ENCODE data around the gene ZNF768. TPM values are rescaled to one million over a fixed set of nuclear protein-coding genes. Genes with fewer than 3 reads are reported as not detected.

The ZNF768 gene
- total RNA-seq (2014; rRNA removed; shearing (Covaris generic)), result 17.5 and 19.1 TPM in 2 replicates

DNA sequence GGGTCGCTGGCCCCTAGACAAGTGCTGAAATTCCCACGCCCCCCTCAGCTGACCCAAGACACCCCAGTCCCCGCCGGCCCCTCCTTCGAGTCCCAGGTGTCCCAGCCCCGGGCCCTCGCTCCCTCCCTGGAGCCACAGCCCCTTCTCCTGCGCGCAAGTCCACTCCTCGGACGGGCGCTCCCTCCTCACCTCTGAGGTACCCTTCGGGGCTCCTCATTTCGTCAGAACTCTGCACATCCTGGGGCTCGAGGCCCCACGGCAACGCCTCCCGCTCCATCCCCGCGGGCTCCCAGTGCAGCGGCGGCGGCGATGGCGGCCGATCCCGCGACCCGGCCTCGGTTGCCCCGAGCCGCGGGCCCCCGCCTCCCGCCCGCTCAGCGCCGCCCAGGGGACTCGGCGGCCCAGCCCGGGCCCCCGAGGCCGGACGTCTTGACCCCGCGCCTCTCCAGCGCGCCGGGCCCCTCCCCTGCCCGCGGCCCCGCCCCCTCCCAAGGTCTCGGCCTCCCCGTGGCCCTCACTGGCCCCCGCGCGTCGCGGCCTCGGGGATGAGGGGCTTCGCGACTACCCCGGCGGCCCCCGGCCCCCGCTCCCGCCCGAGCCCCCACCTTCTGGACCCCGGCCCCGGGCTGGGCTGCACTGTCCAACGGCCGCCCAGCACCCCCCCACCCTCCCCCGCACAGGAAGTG is at the start of gene ZNF768:
TSS of gene ZNF768 (minus strand) at position 430 of the 686 bp plus-strand sequence. CDS start at position 277, 153 bp downstream.
- peak; percentile 48 for DNase-seq (ENCODE audit: low read depth)

DNA sequence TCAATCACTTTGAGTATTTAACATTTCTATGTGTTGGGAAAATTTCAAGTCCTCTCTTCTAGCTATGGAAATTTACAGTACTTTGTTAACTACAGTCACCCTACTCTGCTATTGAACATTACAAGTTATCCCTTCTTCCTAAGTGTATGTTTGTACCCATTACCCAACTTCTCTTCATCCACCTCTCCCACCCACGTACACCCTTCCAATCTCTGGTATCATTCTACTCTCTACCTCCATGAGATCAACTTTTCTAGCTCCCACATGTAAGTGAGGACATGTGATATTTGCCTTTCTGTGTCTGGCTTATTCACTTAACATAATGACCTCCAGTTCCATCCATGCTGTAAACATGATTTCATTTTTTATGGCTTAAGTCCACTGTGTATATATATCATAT is 48.3 kb upstream of the ZNF768 start:
- DNase-seq (ENCODE audit: low read depth), result no peak

DNA sequence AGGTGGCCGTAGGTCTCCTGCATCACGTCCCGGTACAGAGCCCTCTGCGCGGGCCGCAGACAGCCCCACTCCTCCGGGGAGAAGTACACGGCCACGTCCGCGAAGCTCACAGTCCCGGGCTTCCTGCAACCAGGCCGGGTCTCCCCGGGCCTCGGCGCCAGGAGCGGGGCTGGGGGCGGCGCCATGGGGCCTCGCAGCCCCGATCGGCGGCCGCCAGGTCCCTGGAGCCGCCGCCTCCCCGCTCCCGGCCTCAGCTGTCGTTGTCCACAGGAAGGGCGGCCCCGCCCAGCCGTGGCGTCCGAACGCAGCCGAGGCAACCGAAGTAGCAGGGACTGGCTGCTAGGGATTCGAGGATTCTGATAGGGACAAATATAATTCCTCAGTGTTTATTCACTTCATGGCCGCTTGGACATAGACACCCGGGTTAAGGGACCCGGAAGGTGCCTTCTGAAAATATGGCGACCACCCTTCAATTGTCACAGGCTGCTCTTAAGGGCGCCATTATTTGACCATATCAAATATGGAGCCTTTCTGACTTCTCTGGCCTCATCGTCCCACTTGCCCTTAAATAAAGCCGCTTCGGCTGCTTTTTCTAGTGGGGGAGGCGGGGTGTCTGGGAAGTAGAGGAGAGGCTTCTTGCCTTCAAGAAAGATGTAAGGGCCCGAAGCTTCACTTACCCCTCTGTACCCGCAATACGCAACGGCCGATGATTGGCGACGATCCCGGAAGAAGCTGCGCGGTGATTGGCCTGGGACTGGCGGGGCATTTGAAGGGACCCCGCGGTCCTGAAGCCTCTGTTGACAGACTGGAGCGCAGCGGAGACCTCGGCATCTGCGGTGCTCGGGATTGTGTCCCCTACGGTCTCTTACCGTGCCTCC is 45.3 kb upstream of the ZNF768 start, which contains the start of gene ZNF688:
TSS of gene ZNF688 (minus strand) at position 270 of the 878 bp plus-strand sequence. CDS start at position 185, 85 bp downstream.
- peak; percentile 95 for DNase-seq (ENCODE audit: low read depth)

DNA sequence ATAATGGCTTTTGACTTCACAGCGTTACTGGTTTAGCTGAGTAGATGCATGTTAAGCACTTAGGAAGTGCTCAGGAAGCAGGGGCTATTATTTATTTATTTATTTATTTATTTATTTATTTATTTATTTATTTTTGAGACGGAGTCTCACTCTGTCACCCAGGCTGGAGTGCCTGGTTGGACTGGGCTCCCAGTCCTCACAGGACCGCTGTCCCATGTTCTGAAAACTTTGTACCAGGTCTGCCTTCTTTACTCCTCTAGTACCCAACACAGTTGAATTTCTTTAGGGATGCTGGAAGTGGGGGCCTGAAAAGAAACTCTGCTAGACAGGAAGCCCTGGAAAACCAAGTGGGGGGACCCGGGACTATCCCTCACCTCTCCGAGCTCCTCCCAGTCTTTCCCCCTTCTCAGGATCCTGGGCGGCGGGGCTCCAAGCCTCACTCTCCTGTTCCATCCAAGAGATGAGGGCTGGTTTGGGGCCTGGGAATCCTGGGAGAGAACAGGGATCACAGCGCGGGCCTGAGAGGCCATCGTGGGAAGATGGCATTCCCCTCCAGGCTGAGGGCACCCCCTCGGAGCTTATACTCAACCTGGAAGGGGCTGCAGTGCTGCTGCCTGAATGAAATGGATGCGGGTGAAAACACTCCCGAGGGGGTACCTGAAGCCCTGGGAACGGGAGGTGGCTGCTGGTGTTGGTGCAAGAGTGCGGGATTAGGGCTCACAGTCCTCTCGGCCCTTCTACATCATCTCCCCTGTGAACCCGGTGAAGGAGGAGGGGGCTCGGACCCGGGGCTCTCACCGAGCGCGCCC is 44.5 kb upstream of the ZNF768 start:
- DNase-seq (ENCODE audit: low read depth), result peak; percentile 23

DNA sequence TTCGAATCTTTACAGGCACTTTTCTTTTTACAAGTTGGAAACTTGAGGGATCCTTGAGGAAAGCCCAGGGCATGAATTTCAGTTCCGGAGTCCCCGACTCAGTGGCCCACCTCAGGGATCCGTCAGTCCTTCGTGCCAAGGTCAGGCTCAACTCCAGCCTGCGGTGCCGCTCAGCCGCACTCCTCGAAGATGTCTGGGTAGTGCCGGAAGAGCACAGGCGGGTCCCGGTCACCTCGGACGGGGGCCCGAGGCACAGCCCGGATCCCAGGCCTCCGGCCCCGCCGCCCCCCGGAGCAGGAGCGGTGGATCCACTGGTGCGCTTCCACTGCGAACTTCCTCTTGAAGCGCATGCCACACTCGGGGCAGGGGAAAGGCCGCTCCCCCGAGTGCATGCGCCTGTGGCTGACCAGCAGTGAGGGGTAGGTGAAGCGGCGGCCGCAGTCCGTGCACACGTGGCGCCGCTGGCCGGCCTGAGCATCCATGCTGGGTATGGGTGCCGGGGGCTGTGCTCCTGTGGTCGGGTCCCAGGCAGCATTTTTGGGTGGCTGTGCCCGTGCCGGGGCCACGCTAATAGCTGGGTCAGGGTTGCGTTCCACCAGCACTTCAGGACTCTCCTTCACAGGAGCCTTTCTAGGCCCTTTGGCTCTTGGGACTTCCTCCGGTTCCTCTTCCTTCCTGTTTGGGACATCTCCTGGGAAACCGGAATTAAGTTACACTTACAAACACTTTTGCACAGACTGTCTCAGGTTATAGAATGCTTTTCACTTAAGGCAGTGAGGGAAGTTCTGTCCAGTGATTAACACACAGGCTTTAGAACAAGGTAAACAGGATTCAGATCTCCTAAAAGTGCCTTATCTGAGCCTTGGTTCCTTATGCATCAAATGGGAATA is 43.6 kb upstream of the ZNF768 start:
- peak; percentile 10 for DNase-seq (ENCODE audit: low read depth)

DNA sequence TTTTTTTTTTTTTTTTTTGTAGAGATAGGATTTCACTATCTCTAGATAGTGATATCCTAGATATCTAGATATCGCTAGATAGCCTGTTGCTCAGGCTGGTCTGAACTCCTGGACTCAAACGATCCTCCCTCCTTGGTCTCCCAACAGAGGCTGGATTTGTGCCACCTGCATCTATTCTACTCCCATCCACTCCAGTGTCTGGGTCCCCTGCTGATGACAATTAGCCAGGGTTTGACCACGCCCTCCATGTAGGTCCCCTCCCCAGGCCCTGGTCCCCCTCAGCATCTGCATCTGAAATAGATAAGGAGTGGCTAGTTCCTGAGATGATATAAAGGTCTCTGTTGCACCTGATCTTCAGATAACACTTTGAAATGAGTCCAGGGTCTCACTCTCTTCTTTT is 42.9 kb upstream of the ZNF768 start:
- DNase-seq (ENCODE audit: low read depth), result no peak

DNA sequence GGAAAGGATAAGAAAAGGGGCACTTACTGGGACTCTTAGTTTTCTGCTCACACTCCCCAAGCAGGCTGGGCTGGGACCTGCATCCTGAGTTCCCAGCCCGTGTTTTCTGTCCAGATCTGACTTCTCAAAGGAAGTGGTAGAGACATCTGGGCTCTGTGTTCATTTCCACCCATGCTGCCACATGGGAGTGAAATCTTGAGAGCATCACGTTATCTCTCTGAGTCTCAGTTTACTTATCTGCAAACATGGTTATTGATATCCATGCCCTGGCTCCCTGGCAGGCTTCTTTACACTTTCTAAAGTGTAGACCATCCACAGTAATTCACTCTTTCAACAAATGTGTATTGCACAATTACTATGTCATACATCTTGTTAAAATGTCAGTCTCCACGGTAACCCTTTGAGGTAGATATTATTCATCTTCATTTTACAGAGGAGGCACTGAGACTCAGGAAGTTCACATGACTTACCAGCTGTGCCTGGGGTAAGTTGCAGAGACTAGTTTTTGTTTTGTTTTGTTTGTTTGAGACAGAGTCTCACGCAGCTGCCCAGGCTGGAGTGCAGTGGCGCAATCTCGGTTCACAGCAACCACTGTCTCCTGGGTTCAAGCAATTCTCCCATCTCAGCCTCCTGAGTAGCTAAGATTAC is 41.7 kb upstream of the ZNF768 start:
- peak; percentile 76 for DNase-seq (ENCODE audit: low read depth)

DNA sequence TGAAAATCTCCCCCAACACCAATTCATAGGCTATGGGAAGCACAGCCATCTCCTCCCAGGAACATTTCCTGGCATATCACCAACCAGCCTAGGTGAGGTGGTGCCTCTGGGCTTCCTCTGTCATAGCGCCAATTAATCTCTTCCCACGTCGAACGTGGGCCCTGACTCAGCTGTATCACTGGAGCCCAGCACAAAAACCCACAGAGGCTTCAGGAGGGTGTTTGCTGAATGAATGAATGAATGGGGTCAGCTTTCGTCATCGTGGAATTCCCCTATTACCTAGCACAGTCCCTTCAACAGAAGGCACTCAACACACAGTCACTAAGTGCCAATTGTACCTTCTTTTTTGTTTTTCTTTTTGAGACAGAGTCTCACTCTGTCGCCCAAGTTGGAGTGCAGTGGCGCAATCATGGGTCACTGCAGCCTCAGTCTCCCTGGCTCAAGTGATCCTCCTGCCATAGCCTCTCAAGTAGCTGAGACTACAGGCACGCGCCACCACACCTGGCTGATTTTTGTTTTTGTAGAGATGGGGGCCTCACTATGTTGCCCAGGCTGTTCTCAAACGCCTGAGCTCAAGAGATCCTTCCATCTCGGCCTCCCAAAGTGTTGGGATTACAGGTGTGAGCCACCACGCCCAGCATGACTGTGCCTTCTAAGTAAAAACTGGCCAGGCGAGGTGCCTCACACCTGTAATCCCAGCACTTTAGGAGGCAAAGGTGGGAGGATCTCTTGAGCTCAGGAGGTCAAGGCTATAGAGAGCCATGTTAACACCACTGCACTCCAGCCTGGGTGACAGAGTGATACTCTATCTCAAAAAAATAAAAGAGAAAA is 41.0 kb upstream of the ZNF768 start:
- peak; percentile 49 for DNase-seq (ENCODE audit: low read depth)

DNA sequence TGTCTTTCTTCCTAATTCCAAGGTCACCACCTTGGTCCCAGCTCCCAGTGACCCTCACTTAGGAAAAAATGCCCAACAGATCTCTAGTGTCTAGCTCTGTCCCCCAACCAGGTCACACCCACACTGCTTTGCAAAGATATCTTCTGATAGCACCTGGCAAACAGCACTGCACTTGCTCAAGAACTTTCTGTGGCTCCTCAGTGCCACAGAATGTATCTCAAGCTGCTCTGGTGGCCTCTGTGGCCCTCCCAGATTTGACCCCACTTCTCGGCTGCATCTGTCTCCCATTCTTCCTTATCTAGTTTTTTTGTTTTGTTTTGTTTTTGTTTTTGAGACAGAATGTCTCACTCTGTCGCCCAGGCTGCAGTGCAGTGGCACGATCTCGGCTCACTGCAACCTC is 40.2 kb upstream of the ZNF768 start:
- DNase-seq (ENCODE audit: low read depth), result no peak

DNA sequence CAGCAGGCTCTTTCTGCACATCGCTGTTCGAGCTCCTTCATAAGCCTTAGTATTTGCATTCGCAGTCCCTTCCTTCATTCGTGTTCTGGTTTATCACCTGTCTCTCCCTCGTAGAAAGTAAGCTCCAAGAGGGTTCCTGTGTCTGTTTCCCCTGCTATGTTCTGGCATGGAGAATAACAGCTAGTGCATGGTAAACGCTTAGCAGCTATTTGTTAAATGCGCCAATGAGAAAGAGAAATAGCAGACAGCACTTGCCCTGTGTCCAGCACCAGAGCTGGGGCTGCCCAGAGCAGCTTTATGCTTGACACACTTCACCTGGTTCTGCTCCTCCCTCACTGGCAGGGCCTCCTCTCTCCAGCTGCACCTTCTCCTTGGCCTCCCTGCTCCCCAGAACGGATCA is 39.6 kb upstream of the ZNF768 start:
- no peak for DNase-seq (ENCODE audit: low read depth)

DNA sequence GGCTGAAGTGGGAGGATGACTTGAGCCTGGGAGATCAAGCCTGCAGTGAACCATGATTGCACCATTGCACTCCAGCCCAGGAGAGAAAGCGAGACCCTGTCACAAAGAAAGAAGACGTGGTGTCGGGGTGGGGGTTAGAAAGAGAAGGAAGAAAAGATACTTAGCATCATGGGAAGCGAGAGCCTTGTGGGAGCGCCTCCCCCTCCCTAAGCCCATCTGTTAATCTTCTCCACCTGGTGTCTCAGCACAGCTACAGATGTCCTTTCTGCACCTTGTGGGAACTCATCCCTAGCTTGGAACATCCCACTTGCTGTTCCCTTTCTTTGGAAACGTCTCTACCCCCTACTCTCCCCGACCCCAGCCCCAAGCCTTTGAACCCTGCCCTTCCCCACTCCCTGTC is 39.2 kb upstream of the ZNF768 start:
- DNase-seq (ENCODE audit: low read depth), result no peak

DNA sequence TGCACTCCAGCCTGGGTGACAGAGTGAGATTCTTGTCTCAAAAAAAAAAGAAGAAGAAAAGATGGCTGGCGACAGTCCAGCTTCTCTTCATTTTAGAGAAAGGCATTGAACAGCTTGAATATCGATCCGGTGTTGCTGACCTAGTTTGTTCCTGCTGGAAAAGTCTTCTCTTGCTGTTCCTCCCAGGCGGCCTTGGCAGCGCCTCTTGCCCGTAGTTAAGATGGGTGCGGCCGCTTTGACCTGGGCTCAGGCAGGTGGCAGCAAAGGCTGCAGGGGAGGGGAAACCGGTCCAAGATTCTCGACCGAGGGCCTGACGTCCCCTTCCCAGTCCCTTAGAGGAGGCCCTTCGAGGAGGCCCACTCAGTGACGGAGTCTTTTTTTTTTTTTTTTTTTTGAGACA is 35.7 kb upstream of the ZNF768 start:
- DNase-seq (ENCODE audit: low read depth), result no peak

DNA sequence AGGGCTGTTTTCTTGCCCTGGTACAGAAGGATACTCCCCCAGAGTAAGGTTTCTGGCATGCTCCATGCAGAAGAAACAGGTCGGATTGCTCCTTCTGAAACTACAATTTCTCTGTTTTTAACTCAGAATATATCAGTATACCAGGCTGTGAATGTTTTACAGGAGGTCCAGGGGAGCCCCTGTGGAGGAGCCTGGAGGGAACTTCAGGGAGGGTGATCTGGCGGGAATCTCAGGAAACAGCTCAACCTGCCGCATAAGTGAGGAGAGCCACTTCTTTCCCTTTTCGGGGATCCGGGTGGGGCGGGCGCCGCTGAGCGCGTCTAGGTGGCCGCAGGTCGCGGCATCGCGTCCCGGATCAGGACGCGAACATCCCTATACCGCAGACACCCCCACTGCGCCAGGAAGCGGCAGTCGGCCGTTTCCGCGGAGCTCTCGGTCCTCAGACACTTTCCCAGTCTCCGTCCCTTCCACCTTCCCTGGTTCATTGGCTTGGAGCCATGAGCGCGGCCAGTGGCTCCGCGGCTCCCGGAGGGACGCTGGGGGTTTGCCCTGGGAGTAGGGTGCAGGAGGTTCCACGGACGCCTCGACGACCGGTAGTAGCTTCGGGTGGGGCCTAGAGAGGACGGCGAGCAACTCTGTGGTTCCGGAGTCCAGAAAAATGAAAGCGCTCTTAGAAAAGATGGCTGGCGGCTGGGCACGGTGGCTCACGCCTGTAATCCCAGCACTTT is 34.9 kb upstream of the ZNF768 start:
- DNase-seq (ENCODE audit: low read depth), result no peak

DNA sequence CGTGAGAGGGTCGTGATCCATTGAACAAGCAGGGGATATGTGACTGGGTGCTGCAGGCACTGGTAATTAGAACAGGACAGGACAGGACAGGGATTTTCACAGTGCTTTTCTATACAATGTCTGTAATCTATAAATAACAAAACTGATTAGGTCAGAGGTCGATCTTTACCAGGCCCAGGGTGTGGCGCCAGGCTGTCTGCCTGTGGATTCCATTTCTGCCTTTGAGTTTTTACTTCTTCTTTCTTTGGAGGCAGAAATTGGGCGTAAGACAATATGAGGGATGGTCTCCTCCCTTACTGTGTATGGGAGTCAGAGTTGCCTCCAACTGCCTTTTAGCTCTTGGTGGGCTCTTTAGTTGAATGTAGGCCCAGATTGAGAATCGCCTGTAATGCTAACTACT is 33.3 kb upstream of the ZNF768 start:
- no peak for DNase-seq (ENCODE audit: low read depth)

DNA sequence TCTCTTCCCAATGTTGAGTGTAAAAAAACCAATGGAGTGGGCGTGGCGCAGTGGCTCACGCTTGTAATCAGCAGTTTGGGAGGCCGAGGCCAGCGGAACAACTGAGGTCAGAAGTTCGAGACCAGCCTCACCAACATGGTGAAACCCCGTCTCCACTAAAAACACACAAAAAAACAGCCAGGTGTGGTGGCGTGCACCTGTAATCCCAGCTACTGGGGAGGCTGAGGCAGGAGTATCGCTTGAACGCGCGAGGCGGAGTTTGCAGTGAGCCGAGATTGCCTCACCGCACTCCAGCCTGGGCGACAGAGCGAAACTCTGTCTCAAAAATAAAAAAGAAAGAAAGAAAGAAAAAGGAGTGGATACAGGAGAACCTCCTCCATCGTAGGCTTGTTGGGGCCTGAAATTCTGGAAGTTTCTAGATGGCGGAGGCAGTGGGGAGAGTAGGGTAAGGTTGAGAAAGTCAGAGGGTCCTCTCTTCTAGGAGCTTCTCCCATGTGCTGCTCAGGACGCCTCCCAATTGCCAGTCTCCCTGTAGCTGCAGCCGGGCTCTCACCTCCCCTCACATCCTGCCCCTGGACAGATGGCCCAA is 32.5 kb upstream of the ZNF768 start:
- no peak for DNase-seq (ENCODE audit: low read depth)

DNA sequence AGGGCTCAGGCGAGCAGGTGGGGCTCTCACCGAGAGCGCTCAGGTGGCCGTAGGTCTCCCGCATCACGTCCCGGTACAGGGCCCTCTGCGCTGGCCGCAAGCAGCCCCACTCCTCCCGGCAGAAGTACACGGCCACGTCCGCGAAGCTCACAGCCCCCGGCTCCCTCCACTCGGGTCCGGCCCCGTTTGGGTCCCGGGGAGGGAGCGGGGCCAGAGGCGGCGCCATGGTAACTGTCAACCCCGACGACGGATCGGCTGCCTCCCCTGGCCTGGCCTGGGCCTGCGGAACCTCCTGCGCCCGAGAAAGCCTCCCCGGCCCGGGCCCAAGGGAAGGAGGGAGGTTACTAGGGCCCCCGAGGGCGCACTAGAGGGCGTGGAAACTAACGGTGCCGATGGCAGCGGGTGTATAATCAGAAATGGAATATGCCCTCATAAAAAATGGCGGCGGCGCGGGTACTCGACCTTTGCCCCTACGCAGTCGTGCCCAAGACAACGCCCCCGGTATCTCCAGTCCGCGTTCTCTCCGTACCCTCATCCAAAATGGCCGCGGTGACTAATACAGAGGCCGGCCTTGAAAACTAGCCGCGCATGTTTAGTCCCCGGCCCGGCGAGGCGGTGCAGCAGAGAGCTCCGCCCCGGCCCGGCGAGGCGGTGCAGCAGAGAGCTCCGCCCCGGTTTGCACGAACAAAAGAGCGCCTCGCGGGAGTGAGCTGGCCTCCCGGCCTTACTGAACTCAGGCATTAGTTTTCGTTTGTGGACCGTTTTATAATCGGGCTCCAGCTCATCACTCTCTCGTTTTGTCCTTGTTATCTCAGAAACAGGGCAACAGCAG is 31.8 kb upstream of the ZNF768 start, which contains the start of gene ZNF764:
TSS of gene ZNF764 (minus strand) at position 418 of the 832 bp plus-strand sequence. CDS start at position 226, 192 bp downstream.
- peak; percentile 97 for DNase-seq (ENCODE audit: low read depth)

DNA sequence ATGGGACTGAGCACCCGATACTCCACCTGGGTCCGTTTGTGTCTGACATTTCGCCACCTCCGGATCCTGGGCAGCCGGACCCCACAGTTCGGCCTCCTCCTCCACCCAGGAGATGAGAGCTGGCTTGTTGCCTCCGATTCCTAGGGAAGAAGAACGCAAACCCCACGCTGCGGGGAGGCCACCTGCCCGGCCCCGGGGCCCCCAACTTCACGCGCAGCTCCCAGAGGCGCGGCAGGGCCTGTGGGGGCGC is 31.3 kb upstream of the ZNF768 start:
- DNase-seq (ENCODE audit: low read depth), result no peak

DNA sequence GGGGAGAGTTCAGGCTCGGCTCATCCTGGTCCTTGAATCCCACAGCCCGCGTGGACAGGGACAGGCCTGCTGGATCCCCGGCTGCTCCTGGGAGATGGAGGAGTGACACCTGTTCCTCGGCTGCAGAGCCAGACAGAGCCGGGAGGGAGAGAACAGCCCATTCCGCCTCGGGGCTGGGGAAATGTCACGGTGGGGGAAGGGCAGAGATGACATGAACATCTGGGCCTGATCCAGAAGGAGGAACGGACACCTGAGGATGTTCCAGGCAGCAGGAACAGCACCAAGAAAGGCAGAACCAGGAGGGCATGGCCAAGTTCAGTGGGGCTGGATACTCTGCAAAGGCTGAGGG is 29.7 kb upstream of the ZNF768 start:
- DNase-seq (ENCODE audit: low read depth), result no peak
